Mesenchymal stem cell (in vitro differentiated cells and primary cell): ENCODE data around the gene GPC3.

ENCODE experiments used
- DNase-seq: peaks from one replicate; pipeline ENCODE4 v3.0.0-alpha.2; 2013
- H2AFZ ChIP-seq: one replicate; pipeline ENCODE4 v1.6.1; 2013; ENCODE audit warnings: low read depth, mild to moderate bottlenecking, control low read depth, inconsistent platforms, low read length, moderate library complexity
- H2AK5ac ChIP-seq: 2 replicates; pipeline ENCODE4 v1.6.1; 2013; ENCODE audit warnings: low read length, moderate library complexity, mild to moderate bottlenecking, inconsistent platforms; ENCODE audit not compliant: severe bottlenecking
- H2BK120ac ChIP-seq: one replicate; pipeline ENCODE4 v1.6.1; 2013; ENCODE audit warnings: low read depth, mild to moderate bottlenecking, inconsistent platforms, low read length, moderate library complexity
- H2BK12ac ChIP-seq, 2 experiments: one replicate each; pipeline ENCODE4 v1.6.1; 2013; ENCODE audit warnings: inconsistent platforms in 2 of 2, low read length in 2 of 2, mild to moderate bottlenecking in 2 of 2, moderate library complexity in 2 of 2, control low read depth in 1 of 2
- H2BK15ac ChIP-seq: one replicate; pipeline ENCODE4 v1.6.1; 2013; ENCODE audit warnings: mild to moderate bottlenecking, low read depth, inconsistent platforms; ENCODE audit not compliant: poor library complexity, severe bottlenecking
- H2BK5ac ChIP-seq: 2 replicates; pipeline ENCODE4 v1.6.1; 2013; ENCODE audit warnings: low read depth, mild to moderate bottlenecking, low read length, control low read depth, inconsistent platforms; ENCODE audit not compliant: poor library complexity, severe bottlenecking
- H3K14ac ChIP-seq, 2 experiments: one replicate each; pipeline ENCODE4 v1.6.1; 2013; ENCODE audit warnings: inconsistent platforms in 2 of 2, low read length in 2 of 2, control low read depth in 1 of 2, mild to moderate bottlenecking in 1 of 2, moderate library complexity in 1 of 2
- H3K18ac ChIP-seq, 2 experiments: one replicate each; pipeline ENCODE4 v1.6.1; 2013; ENCODE audit warnings: inconsistent platforms in 2 of 2, low read length in 2 of 2, control low read depth in 1 of 2, low read depth in 1 of 2, mild to moderate bottlenecking in 1 of 2
- H3K23ac ChIP-seq, 2 experiments: one replicate each; pipeline ENCODE4 v1.6.1; 2013; ENCODE audit warnings: inconsistent platforms in 2 of 2, low read length in 2 of 2, mild to moderate bottlenecking in 2 of 2, moderate library complexity in 2 of 2, control low read depth in 1 of 2
- H3K27ac ChIP-seq: 2 replicates; pipeline ENCODE4 v1.5.1; 2013; ENCODE audit warnings: mild to moderate bottlenecking, moderate library complexity, low read length, control low read depth, inconsistent platforms; ENCODE audit not compliant: poor library complexity, severe bottlenecking
- H3K27me3 ChIP-seq, 2 experiments: 2 replicates each; pipeline versions ENCODE4 v1.6.1 to v1.7.0; 2013; ENCODE audit warnings: low read length in 2 of 2, mild to moderate bottlenecking in 2 of 2, moderate library complexity in 2 of 2, control low read depth in 1 of 2, inconsistent platforms in 1 of 2; ENCODE audit not compliant: control insufficient read depth in 1 of 2, insufficient read depth in 1 of 2
- H3K36me3 ChIP-seq, 2 experiments: 2 replicates each; pipeline versions ENCODE4 v1.6.1 to v1.7.0; 2013; ENCODE audit warnings: low read length in 2 of 2, control low read depth in 1 of 2, inconsistent platforms in 1 of 2, low read depth in 1 of 2, mild to moderate bottlenecking in 1 of 2; ENCODE audit not compliant: insufficient read depth in 2 of 2, control insufficient read depth in 1 of 2
- H3K4ac ChIP-seq, 2 experiments: one replicate each; pipeline ENCODE4 v1.6.1; 2013; ENCODE audit warnings: inconsistent platforms in 2 of 2, low read length in 2 of 2, mild to moderate bottlenecking in 2 of 2, moderate library complexity in 2 of 2, control low read depth in 1 of 2, low read depth in 1 of 2
- H3K4me1 ChIP-seq: 2 replicates; pipeline ENCODE4 v1.6.1; 2013; ENCODE audit warnings: low read depth, low read length, control low read depth; ENCODE audit not compliant: control insufficient read depth, insufficient read depth
- H3K4me2 ChIP-seq: 2 replicates; pipeline ENCODE4 v1.6.1; 2013; ENCODE audit warnings: low read length, mild to moderate bottlenecking, inconsistent platforms; ENCODE audit not compliant: poor library complexity, severe bottlenecking
- H3K4me3 ChIP-seq, 2 experiments: 2 replicates each; pipeline versions ENCODE4 v1.5.1 to v1.7.0; 2013; ENCODE audit warnings: low read length in 2 of 2, mild to moderate bottlenecking in 2 of 2, control low read depth in 1 of 2, low read depth in 1 of 2; ENCODE audit not compliant: insufficient read depth in 1 of 2
- H3K79me1 ChIP-seq: replicated peaks from 2 replicates; pipeline ENCODE4 v1.6.1; 2013; ENCODE audit warnings: mild to moderate bottlenecking, control low read depth, low read length, inconsistent platforms; ENCODE audit not compliant: poor library complexity, severe bottlenecking
- H3K9ac ChIP-seq: 2 replicates; pipeline ENCODE4 v1.7.0; 2013; ENCODE audit warnings: mild to moderate bottlenecking, low read length, moderate library complexity
- H3K9me3 ChIP-seq: 2 replicates; pipeline ENCODE4 v1.7.0; 2013; ENCODE audit warnings: mild to moderate bottlenecking, low read length; ENCODE audit not compliant: control insufficient read depth
- H4K8ac ChIP-seq: one replicate; pipeline ENCODE4 v1.6.1; 2013; ENCODE audit warnings: inconsistent platforms, mild to moderate bottlenecking, low read length, moderate library complexity
- H4K91ac ChIP-seq: one replicate; pipeline ENCODE4 v1.6.1; 2013; ENCODE audit warnings: mild to moderate bottlenecking, low read length, inconsistent platforms
- WGBS: methylation state at CpG from one replicate; pipeline ENCODE4 v1.1.7; 2013; ENCODE audit warnings: mixed read lengths; 5-methylcytosine and 5-hydroxymethylcytosine counted together

The GPC3 gene

DNA sequence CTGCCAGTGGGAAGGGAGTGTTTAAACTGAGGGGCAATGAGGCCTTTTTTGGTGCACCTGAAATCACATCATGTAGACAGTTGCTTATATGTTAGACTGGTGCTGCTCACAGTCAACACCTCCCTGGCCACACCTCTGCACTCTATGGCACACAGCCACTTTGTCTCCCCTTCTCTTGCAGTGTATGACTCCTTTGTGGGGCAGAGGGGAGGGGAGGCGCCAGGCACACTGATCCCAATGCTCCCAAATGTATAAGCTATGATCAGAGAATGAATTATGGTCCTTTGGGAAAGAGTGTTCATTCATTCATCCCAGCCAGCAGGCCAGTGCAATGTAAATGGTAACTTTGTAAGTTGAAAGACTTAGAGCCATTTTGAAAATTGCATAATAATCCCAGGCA is 4.6 kb upstream of the GPC3 start:
- Histone ChIP-seq H3K4me1 (peaks cover 7% of the 10 kb centered on the region), H2BK12ac (no peak overlapping the region), H3K9ac (no peak overlapping the region), H2AK5ac (no peak overlapping the region), H2BK15ac (no peak overlapping the region), H3K79me1 (no peaks in the 10 kb centered on the region), H3K4me2 (no peak overlapping the region), H4K91ac (no peak overlapping the region), H3K18ac (no peak overlapping the region), H3K36me3 (no peaks in the 10 kb centered on the region), H4K8ac (no peak overlapping the region), H2AFZ (no peak overlapping the region), H3K27me3 (peaks cover 3 to 23% of the 10 kb centered on the region in 2 experiments), H2BK5ac (no peak overlapping the region), H3K4me3 (no peak overlapping the region), H3K9me3 (no peaks in the 10 kb centered on the region), H3K14ac (no peak overlapping the region), H3K23ac (no peak overlapping the region), H2BK120ac (no peak overlapping the region), H3K27ac (no peak overlapping the region), H3K4ac (no peak overlapping the region)
- 67% methylated on average over 1 of the region's 1 CpG for WGBS
- no peak for DNase-seq

GRCh38 chrX:133989490-133989889 is 4.1 kb upstream of the GPC3 start:
- no CpG with 5 or more reads among the region's 6 CpGs for WGBS
- Histone ChIP-seq H2BK5ac (no peak overlapping the region), H3K27me3 (peaks cover 8 to 27% of the 10 kb centered on the region in 2 experiments), H2BK120ac (no peak overlapping the region), H3K14ac (no peak overlapping the region), H3K4me3 (no peak overlapping the region), H3K18ac (peak overlapping the region in 1 of 2 experiments; percentile 40), H3K4me1 (peaks cover 9% of the 10 kb centered on the region), H2AFZ (no peak overlapping the region), H3K79me1 (no peaks in the 10 kb centered on the region), H4K91ac (no peak overlapping the region), H3K23ac (no peak overlapping the region), H4K8ac (no peak overlapping the region), H3K4ac (no peak overlapping the region), H3K9ac (no peak overlapping the region), H2BK15ac (no peak overlapping the region), H2AK5ac (no peak overlapping the region), H3K36me3 (no peaks in the 10 kb centered on the region), H3K27ac (no peak overlapping the region), H3K4me2 (no peak overlapping the region), H3K9me3 (no peaks in the 10 kb centered on the region), H2BK12ac (no peak overlapping the region)
- no peak for DNase-seq

DNA sequence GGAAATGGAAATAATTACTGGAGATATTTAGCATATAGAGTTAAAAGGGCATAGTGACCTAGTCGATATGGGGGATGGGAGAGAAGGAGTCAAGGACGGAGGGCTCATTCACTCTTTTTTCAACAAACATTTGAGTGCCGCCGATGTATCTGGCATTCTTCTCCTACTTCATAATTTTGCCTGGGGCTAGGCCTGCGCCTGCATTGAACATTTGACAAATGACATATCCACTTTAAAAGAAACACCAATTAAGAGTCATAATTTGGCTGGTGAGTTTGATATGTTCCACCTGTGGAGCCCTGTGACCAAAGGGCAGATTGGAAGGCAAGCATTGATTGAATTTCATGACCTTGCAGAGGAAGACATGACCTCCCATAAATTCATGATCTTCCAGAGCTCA is 2.6 kb upstream of the GPC3 start:
- Histone ChIP-seq H3K4me2 (no peak overlapping the region), H3K4me3 (no peak overlapping the region), H2AFZ (no peak overlapping the region), H2BK5ac (no peak overlapping the region), H2BK120ac (no peak overlapping the region), H2AK5ac (no peak overlapping the region), H4K91ac (no peak overlapping the region), H3K14ac (no peak overlapping the region), H3K18ac (no peak overlapping the region), H3K4me1 (peaks cover 12% of the 10 kb centered on the region), H3K9me3 (no peaks in the 10 kb centered on the region), H2BK12ac (no peak overlapping the region), H3K27ac (no peak overlapping the region), H3K36me3 (no peaks in the 10 kb centered on the region), H4K8ac (no peak overlapping the region), H3K79me1 (no peaks in the 10 kb centered on the region), H3K9ac (no peak overlapping the region), H3K4ac (no peak overlapping the region), H3K23ac (no peak overlapping the region), H3K27me3 (peaks cover 23 to 34% of the 10 kb centered on the region in 2 experiments), H2BK15ac (no peak overlapping the region)
- 100% methylated on average over 2 of the region's 5 CpGs for WGBS
- DNase-seq, result no peak

GRCh38 chrX:133987188-133987587 is 1.8 kb upstream of the GPC3 start:
- Histone ChIP-seq H3K36me3 (no peaks in the 10 kb centered on the region), H3K18ac (no peak overlapping the region), H3K4ac (no peak overlapping the region), H3K9ac (no peak overlapping the region), H3K27ac (no peak overlapping the region), H3K27me3 (peaks cover 25 to 31% of the 10 kb centered on the region in 2 experiments), H4K91ac (no peak overlapping the region), H3K9me3 (no peaks in the 10 kb centered on the region), H2AFZ (no peak overlapping the region), H3K4me3 (no peak overlapping the region), H4K8ac (no peak overlapping the region), H2BK12ac (no peak overlapping the region), H3K23ac (no peak overlapping the region), H2BK5ac (no peak overlapping the region), H3K4me1 (peaks cover 12% of the 10 kb centered on the region), H2BK120ac (no peak overlapping the region), H2BK15ac (no peak overlapping the region), H2AK5ac (no peak overlapping the region), H3K14ac (no peak overlapping the region), H3K4me2 (no peak overlapping the region), H3K79me1 (no peaks in the 10 kb centered on the region)
- WGBS, result 82% methylated on average over 2 of the region's 6 CpGs
- DNase-seq, result no peak
